ENCODE data around the gene PTCD1. TPM values are rescaled to one million over a fixed set of nuclear protein-coding genes. Genes with fewer than 3 reads are reported as not detected.

The PTCD1 gene
- total RNA-seq, 1 donor from 2014 or later = 2.6 TPM

DNA sequence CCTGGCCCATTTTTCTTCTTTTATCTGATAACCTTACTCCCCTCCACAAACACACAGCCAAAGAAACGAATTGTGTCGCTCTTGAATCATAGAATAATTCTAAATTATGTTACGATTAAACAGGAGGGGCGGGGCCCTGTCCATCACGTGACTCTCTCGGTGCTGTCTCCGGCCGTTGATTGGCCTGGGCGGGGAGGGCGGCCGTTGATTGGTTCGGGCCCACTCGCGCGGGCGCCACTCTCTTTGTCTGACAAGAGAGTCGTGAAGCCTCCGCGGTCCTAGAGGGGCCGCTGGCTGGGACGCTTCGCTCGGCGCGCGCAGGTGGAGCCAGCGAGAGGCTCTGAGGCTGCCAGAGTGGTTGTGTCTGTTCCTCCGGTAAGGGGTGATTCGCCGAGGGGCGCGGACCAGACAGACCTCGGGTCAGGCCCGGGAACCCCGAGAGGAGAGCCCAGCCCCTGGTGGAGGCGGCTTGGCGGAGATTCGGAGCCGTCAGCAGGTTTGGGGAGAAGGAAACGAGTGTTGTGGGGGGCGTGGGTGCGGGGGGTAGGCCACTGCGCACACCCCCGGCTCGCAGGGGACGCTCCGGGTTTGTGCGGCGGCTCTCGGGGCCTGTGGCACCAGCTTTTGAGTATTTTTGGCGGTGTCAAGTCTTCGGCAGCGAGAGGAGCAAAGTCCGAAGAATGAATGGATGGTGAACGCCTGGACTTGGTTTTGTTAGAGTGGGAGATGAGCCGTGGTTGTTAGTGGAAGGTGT lies 34.1 kb upstream of the PTCD1 start, which contains the start of gene ZNF789:
TSS of gene ZNF789 (plus strand) at position 330 of the 754 bp plus-strand sequence. CDS start 3,567 bp downstream, outside the sequence.
- intact Hi-C loops (cut with DNase I) = loop anchor here (1.0 to 2.0 kb wide), 3 partner anchors 27 to 64 kb away; partner anchors contain the start of genes BUD31, PDAP1 and ZKSCAN5
- peak; percentile 94 to 99 for DNase-seq (ENCODE audit: low spot score in 2 of 2)
- no peaks in the 10 kb centered on the region for H3K36me3 ChIP-seq
- H3K4me3 ChIP-seq = peak within 1 kb of the TSS; percentile 61 to 95
- TF ChIP-seq CTCF (IDR thresholded peaks at IDR 0.05) = no peak
- H3K4me1 ChIP-seq = peaks cover 0 to 14% of the 10 kb centered on the region in 2 donors
- peak within 1 kb of the TSS; percentile 83 to 86 for H3K27ac ChIP-seq
- H3K27me3 ChIP-seq = no peaks in the 10 kb centered on the region
- H3K9me3 ChIP-seq = no peaks in the 10 kb centered on the region

GRCh38 chr7:99469381-99470065 lies 30.9 kb upstream of the PTCD1 start:
- TF ChIP-seq CTCF (IDR thresholded peaks at IDR 0.05) = no peak
- H3K27ac ChIP-seq = no peak overlapping the region
- H3K27me3 ChIP-seq = no peaks in the 10 kb centered on the region
- no peaks in the 10 kb centered on the region for H3K9me3 ChIP-seq
- H3K36me3 ChIP-seq = no peaks in the 10 kb centered on the region
- intact Hi-C loops (cut with DNase I) = no loop called here
- no peak for DNase-seq (ENCODE audit: low spot score in 2 of 2)
- peaks cover 10 to 26% of the 10 kb centered on the region in 2 donors for H3K4me1 ChIP-seq
- H3K4me3 ChIP-seq = no peak overlapping the region

DNA sequence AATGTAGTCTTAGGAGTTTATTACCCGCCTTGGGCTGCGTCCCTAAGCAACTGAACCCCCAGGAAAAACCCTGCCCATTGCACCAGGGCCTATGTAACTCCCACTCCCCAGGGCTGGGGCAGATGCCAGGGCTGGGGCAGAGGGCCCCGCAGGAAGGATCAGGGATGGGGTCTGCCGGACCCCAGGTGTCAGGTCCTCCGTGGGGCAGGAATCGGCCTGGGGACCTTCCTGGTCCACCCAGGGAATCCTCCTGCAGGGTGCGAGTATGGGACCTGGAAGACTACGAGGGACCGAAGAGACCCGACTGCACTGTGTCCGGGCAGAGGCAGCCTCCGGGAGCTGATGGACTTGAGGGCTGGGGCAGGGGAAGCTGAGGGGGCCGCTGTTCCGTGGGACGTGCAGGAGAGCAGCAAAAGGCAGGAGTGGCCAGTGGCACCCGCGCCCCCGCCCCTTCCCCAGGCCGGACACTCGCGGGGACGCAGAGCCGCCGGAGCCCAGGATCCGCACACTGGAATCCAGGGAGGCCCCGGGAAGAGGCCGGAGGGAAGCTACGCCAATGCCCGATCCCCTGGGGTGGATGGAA lies 29.8 kb upstream of the PTCD1 start:
- Histone ChIP-seq H3K4me1 (peaks cover 10 to 20% of the 10 kb centered on the region in 2 donors), H3K27ac (no peak overlapping the region), H3K9me3 (no peaks in the 10 kb centered on the region), H3K27me3 (no peaks in the 10 kb centered on the region), H3K4me3 (no peak overlapping the region), H3K36me3 (no peaks in the 10 kb centered on the region)
- no peak for DNase-seq (ENCODE audit: low spot score in 2 of 2)
- TF ChIP-seq CTCF (IDR thresholded peaks at IDR 0.05) = no peak
- intact Hi-C loops (cut with DNase I) = no loop called here

GRCh38 chr7:99465421-99465768 lies 26.8 kb upstream of the PTCD1 start:
- intact Hi-C loops (cut with DNase I) = no loop called here
- no peak for TF ChIP-seq CTCF (IDR thresholded peaks at IDR 0.05)
- Histone ChIP-seq H3K36me3 (no peaks in the 10 kb centered on the region), H3K9me3 (no peaks in the 10 kb centered on the region), H3K4me1 (peaks cover 10 to 12% of the 10 kb centered on the region in 2 donors), H3K27ac (peak overlapping the region; percentile 73 to 84), H3K27me3 (no peaks in the 10 kb centered on the region), H3K4me3 (peak overlapping the region; percentile 83 to 94)
- no peak for DNase-seq (ENCODE audit: low spot score in 2 of 2)

GRCh38 chr7:99461221-99461620 lies 22.6 kb upstream of the PTCD1 start:
- H3K9me3 ChIP-seq = no peaks in the 10 kb centered on the region
- peaks cover 10% of the 10 kb centered on the region in 2 donors for H3K4me1 ChIP-seq
- no peak for TF ChIP-seq CTCF (IDR thresholded peaks at IDR 0.05)
- no peak for DNase-seq (ENCODE audit: low spot score in 2 of 2)
- peaks cover 34% of the 10 kb centered on the region in 2 donors for H3K36me3 ChIP-seq
- intact Hi-C loops (cut with DNase I) = no loop called here
- H3K4me3 ChIP-seq = no peak overlapping the region
- no peak overlapping the region for H3K27ac ChIP-seq
- H3K27me3 ChIP-seq = no peaks in the 10 kb centered on the region

Data from ascending aorta (tissue), 2 donors.